ENCODE data around the gene HIF3A. TPM values are rescaled to one million over a fixed set of nuclear protein-coding genes. Genes with fewer than 3 reads are reported as not detected.
A peak's percentile ranks its signal among the peaks of the same experiment; 100 is the strongest.

The HIF3A gene
- total RNA-seq, 1 experiment from 2014 or later, result 0.98 TPM

GRCh38 chr19:46308510-46308909, 11.7 kb downstream of the HIF3A start:
- no peaks in the 10 kb centered on the region for H3K79me2 ChIP-seq (ENCODE audit: insufficient read depth, low read length)
- no peaks in the 10 kb centered on the region for H3K36me3 ChIP-seq (ENCODE audit: control insufficient read depth in 1 of 2, insufficient read depth in 2 of 2, low read length in 2 of 2)
- no peak overlapping the region for H3K4me3 ChIP-seq (replicated peaks in 1 of 2; ENCODE audit: low read depth in 1 of 2, low read length in 2 of 2)
- H3K4me2 ChIP-seq (ENCODE audit: low read length), result no peak overlapping the region
- ChIA-PET POLR2A (no interaction called here), RAD21 (ENCODE audit: low non-redundant PET in 1 of 2, low total read pairs in 2 of 2, uncharacterized antibody in 2 of 2, unreplicated experiment in 2 of 2) (no interaction called here), CTCF (interaction anchor here (0.6 kb wide), 1 partner anchor 37 kb away, joined by 3 read pairs; no protein-coding TSS in a partner anchor)
- no peak for DNase-seq (ENCODE audit: low read depth, low spot score)
- H3K9ac ChIP-seq (ENCODE audit: low read length), result no peak overlapping the region
- H3K9me2 ChIP-seq (ENCODE audit: insufficient read depth), result no peaks in the 10 kb centered on the region
- ATAC-seq, result no peak
- BruUV-seq (replicated peaks), result no TSS peak
- no peaks in the 10 kb centered on the region for H3K27me3 ChIP-seq (ENCODE audit: insufficient read depth, low read length)
- intact Hi-C loops (cut with micrococcal nuclease), result no loop called here
- no peak overlapping the region for H2AFZ ChIP-seq (ENCODE audit: low read depth, low read length, poor library complexity, severe bottlenecking)
- TF ChIP-seq SIN3A (IDR thresholded peaks at IDR 0.05; ENCODE audit: low read depth), result no peak
- TF ChIP-seq CTCF (IDR thresholded peaks at IDR 0.05 in 2 of 3, conservative IDR thresholded peaks at IDR 0.05 in 1 of 3; ENCODE audit: borderline replicate concordance in 1 of 3, insufficient read depth in 1 of 3, low read depth in 2 of 3, low read length in 2 of 3), result no peak
- TF ChIP-seq ZFX (IDR thresholded peaks at IDR 0.05), result 0 out of 2 replicates have a peak, but pooled peaks have one; percentile 9
- H3K27ac ChIP-seq (ENCODE audit: low read depth, low read length), result no peak overlapping the region
- peaks cover 6 to 12% of the 10 kb centered on the region in 2 experiments; a peak in 2 of 4 replicates for H3K9me3 ChIP-seq (ENCODE audit: control insufficient read depth in 1 of 2, insufficient read depth in 1 of 2, low read depth in 1 of 2, low read length in 2 of 2)
- H4K20me1 ChIP-seq (ENCODE audit: insufficient read depth), result no peaks in the 10 kb centered on the region
- H3K4me1 ChIP-seq (ENCODE audit: control insufficient read depth in 1 of 2, insufficient read depth in 2 of 2, low read length in 2 of 2), result peaks cover 3 to 7% of the 10 kb centered on the region in 2 experiments; a peak in 3 of 4 replicates

DNA sequence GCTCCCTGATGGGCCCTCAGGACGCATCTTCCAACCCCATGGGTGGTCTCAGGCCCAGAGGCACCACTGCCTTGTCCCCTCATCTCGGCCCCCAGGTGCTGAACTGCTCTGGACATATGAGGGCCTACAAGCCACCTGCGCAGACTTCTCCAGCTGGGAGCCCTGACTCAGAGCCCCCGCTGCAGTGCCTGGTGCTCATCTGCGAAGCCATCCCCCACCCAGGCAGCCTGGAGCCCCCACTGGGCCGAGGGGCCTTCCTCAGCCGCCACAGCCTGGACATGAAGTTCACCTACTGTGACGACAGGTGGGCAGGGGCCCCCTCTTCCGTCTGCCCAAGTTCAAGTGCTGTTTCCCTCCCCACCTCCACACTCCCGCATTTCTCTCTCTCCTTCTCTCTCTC, 12.2 kb downstream of the HIF3A start:
- POLR2A ChIA-PET, result no interaction called here
- peaks cover 0 to 3% of the 10 kb centered on the region in 2 experiments; a peak in 1 of 4 replicates for H3K4me1 ChIP-seq (ENCODE audit: control insufficient read depth in 1 of 2, insufficient read depth in 2 of 2, low read length in 2 of 2)

More for the DNA sequence above, 12.2 kb downstream of the HIF3A start:
- no peak overlapping the region for H3K9ac ChIP-seq (ENCODE audit: low read length)
- no peaks in the 10 kb centered on the region for H3K36me3 ChIP-seq (ENCODE audit: control insufficient read depth in 1 of 2, insufficient read depth in 2 of 2, low read length in 2 of 2)
- ATAC-seq (no peak), DNase-seq (ENCODE audit: low read depth, low spot score) (no peak)
- peaks cover 6 to 12% of the 10 kb centered on the region in 2 experiments; a peak in 2 of 4 replicates for H3K9me3 ChIP-seq (ENCODE audit: control insufficient read depth in 1 of 2, insufficient read depth in 1 of 2, low read depth in 1 of 2, low read length in 2 of 2)
- no TSS peak for BruUV-seq (replicated peaks)
- CTCF ChIA-PET, result interaction anchor here (0.6 kb wide), 1 partner anchor 37 kb away, joined by 3 read pairs; no protein-coding TSS in a partner anchor
- no peak for TF ChIP-seq TCF7L2 (IDR thresholded peaks at IDR 0.05; ENCODE audit: borderline replicate concordance, extremely low read depth, insufficient read depth, insufficient read length)
- TF ChIP-seq ELF1 (IDR thresholded peaks at IDR 0.05; ENCODE audit: borderline replicate concordance, low read depth), result no peak
- no peak for TF ChIP-seq POLR2AphosphoS5 (IDR thresholded peaks at IDR 0.05; ENCODE audit: low read depth, low read length)
- TF ChIP-seq CBX3 (IDR thresholded peaks at IDR 0.05; ENCODE audit: low read depth), result no peak
- H4K20me1 ChIP-seq (ENCODE audit: insufficient read depth), result no peaks in the 10 kb centered on the region
- no peaks in the 10 kb centered on the region for H3K79me2 ChIP-seq (ENCODE audit: insufficient read depth, low read length)
- intact Hi-C loops (cut with micrococcal nuclease), result no loop called here
- H3K4me3 ChIP-seq (replicated peaks in 1 of 2; ENCODE audit: low read depth in 1 of 2, low read length in 2 of 2), result no peak overlapping the region
- no peak overlapping the region for H3K4me2 ChIP-seq (ENCODE audit: low read length)
- H2AFZ ChIP-seq (ENCODE audit: low read depth, low read length, poor library complexity, severe bottlenecking), result no peak overlapping the region
- H3K27me3 ChIP-seq (ENCODE audit: insufficient read depth, low read length), result no peaks in the 10 kb centered on the region
- RAD21 ChIA-PET (ENCODE audit: low non-redundant PET in 1 of 2, low total read pairs in 2 of 2, uncharacterized antibody in 2 of 2, unreplicated experiment in 2 of 2), result no interaction called here
- no peaks in the 10 kb centered on the region for H3K9me2 ChIP-seq (ENCODE audit: insufficient read depth)
- H3K27ac ChIP-seq (ENCODE audit: low read depth, low read length), result no peak overlapping the region

Data from HCT116 (cell line).